IMR-90 (cell line): ENCODE results near the gene KCTD10. TPM values are rescaled to one million over a fixed set of nuclear protein-coding genes. Genes with fewer than 3 reads are reported as not detected.

ENCODE experiments used
- ATAC-seq: fragments of 200-7000 bp; cut with Tn5 transposase; 2 replicates; pipeline ENCODE4 v1.9.1; 2020; ENCODE audit warnings: low read depth, mild to moderate bottlenecking, moderate library complexity
- BruUV-seq: library from RNA; stranded (reverse); fragments of 400-500 nt; replicated peaks from 2 replicates; lab custom pipeline; 2021; lab: Mats Ljungman, UMichigan
- CTCF ChIA-PET: fragments of 300-600 bp; formaldehyde crosslinking; extraction: SDS; loops from one replicate; lab custom pipeline; 2021; ENCODE audit warnings: antibody characterized with exemption; lab: Yijun Ruan, JAX
- POLR2A ChIA-PET: fragments of 300-600 bp; sonication (Branson Sonifier 250); formaldehyde crosslinking; loops from one replicate; lab custom pipeline; 2022; ENCODE audit warnings: antibody characterized with exemption; ENCODE audit not compliant: unreplicated experiment; lab: Charles Lee
- DNase-seq: peaks from one replicate; pipeline ENCODE4 v3.0.0; 2013
- H2AFZ ChIP-seq: replicated peaks from 2 replicates; pipeline ENCODE3; 2013; ENCODE audit warnings: low read length, mild to moderate bottlenecking; ENCODE audit not compliant: poor library complexity
- H2AK5ac ChIP-seq: 2 replicates; pipeline ENCODE4 v1.6.1; 2013; ENCODE audit warnings: low read depth, low read length, inconsistent platforms
- H2AK9ac ChIP-seq: replicated peaks from 2 replicates; pipeline ENCODE3; 2013; ENCODE audit warnings: mild to moderate bottlenecking, low read depth, low read length, moderate library complexity; ENCODE audit not compliant: poor library complexity
- H2BK120ac ChIP-seq: 2 replicates; pipeline ENCODE4 v1.6.1; 2013; ENCODE audit warnings: low read depth, low read length, inconsistent platforms
- H2BK15ac ChIP-seq: 3 replicates; pipeline ENCODE4 v1.6.1; 2013; ENCODE audit warnings: low read depth, low read length, inconsistent platforms
- H2BK20ac ChIP-seq: 2 replicates; pipeline ENCODE4 v1.6.1; 2013; ENCODE audit warnings: low read depth, mild to moderate bottlenecking, inconsistent platforms, low read length, moderate library complexity
- H2BK5ac ChIP-seq: 2 replicates; pipeline ENCODE4 v1.6.1; 2013; ENCODE audit warnings: mild to moderate bottlenecking, low read depth, low read length, inconsistent platforms; ENCODE audit not compliant: poor library complexity, severe bottlenecking
- H3K14ac ChIP-seq: replicated peaks from 2 replicates; pipeline ENCODE4 v1.6.1; 2013; ENCODE audit warnings: low read depth, low read length, inconsistent platforms
- H3K18ac ChIP-seq: 2 replicates; pipeline ENCODE4 v1.6.1; 2013; ENCODE audit warnings: low read depth, low read length, control low read depth
- H3K23ac ChIP-seq: 2 replicates; pipeline ENCODE4 v1.6.1; 2013; ENCODE audit warnings: low read depth, low read length, inconsistent platforms
- H3K27ac ChIP-seq: 2 replicates; pipeline ENCODE4 v1.5.1; 2013; ENCODE audit warnings: mild to moderate bottlenecking, control low read depth, low read length; ENCODE audit not compliant: insufficient read depth
- H3K27me3 ChIP-seq: 2 replicates; pipeline ENCODE4 v1.6.1; 2013; ENCODE audit warnings: low read length; ENCODE audit not compliant: control insufficient read depth, insufficient read depth
- H3K36me3 ChIP-seq: 2 replicates; pipeline ENCODE4 v1.6.1; 2013; ENCODE audit warnings: low read length, mixed read lengths; ENCODE audit not compliant: control insufficient read depth, insufficient read depth
- H3K4ac ChIP-seq: 2 replicates; pipeline ENCODE4 v1.6.1; 2013; ENCODE audit warnings: low read depth, low read length, inconsistent platforms
- H3K4me1 ChIP-seq: 2 replicates; pipeline ENCODE4 v1.6.1; 2013; ENCODE audit warnings: low read length, mixed read lengths; ENCODE audit not compliant: control insufficient read depth, insufficient read depth
- H3K4me2 ChIP-seq: 2 replicates; pipeline ENCODE4 v1.6.1; 2013; ENCODE audit warnings: low read depth, mild to moderate bottlenecking, control low read depth, low read length, moderate library complexity
- H3K4me3 ChIP-seq: 2 replicates; pipeline ENCODE4 v1.5.1; 2013; ENCODE audit warnings: low read depth, mild to moderate bottlenecking, control low read depth, low read length, moderate library complexity; ENCODE audit not compliant: insufficient read depth
- H3K56ac ChIP-seq: 2 replicates; pipeline ENCODE4 v1.6.1; 2013; ENCODE audit warnings: low read length, inconsistent platforms; ENCODE audit not compliant: insufficient read depth; ENCODE audit errors: extremely low read depth
- H3K79me1 ChIP-seq, 2 experiments: 2 replicates each; pipeline ENCODE4 v1.6.1; 2013; ENCODE audit warnings: low read length in 2 of 2, inconsistent platforms in 1 of 2, low read depth in 1 of 2
- H3K9ac ChIP-seq: 2 replicates; pipeline ENCODE4 v1.6.1; 2013; ENCODE audit warnings: low read depth, low read length, control low read depth
- H3K9me1 ChIP-seq: 2 replicates; pipeline ENCODE4 v1.6.1; 2013; ENCODE audit warnings: low read length, inconsistent platforms; ENCODE audit not compliant: insufficient read depth
- H3K9me3 ChIP-seq: 2 replicates; pipeline ENCODE4 v1.6.1; 2013; ENCODE audit warnings: low read length; ENCODE audit not compliant: control insufficient read depth, insufficient read depth
- H4K20me1 ChIP-seq: 2 replicates; pipeline ENCODE4 v1.6.1; 2013; ENCODE audit warnings: low read length, inconsistent platforms; ENCODE audit not compliant: insufficient read depth
- H4K5ac ChIP-seq: 2 replicates; pipeline ENCODE4 v1.6.1; 2013; ENCODE audit warnings: mild to moderate bottlenecking, low read depth, low read length, control low read depth
- H4K8ac ChIP-seq, 2 experiments: 2 replicates each; pipeline ENCODE4 v1.6.1; 2013; ENCODE audit warnings: low read depth in 2 of 2, low read length in 2 of 2, control low read depth in 1 of 2, inconsistent platforms in 1 of 2
- H4K91ac ChIP-seq: 2 replicates; pipeline ENCODE4 v1.6.1; 2013; ENCODE audit warnings: low read depth, low read length, inconsistent platforms; ENCODE audit not compliant: insufficient read depth
- BHLHE40 ChIP-seq: fragments of 150-350 bp; IDR thresholded peaks from 2 replicates; pipeline ENCODE4 v1.6.1; 2016; ENCODE audit warnings: mild to moderate bottlenecking, low read depth, low read length
- CHD1 ChIP-seq: IDR thresholded peaks from 2 replicates; pipeline ENCODE4 v1.6.1; 2012; ENCODE audit warnings: low read depth, low read length, improper control_type of control experiment
- FOS ChIP-seq: fragments of 150-350 bp; IDR thresholded peaks from 2 replicates; pipeline ENCODE4 v1.6.1; 2016; ENCODE audit warnings: low read depth, low read length
- MAFK ChIP-seq: IDR thresholded peaks from 2 replicates; pipeline ENCODE4 v1.6.1; 2012; ENCODE audit warnings: low read depth, low read length, improper control_type of control experiment
- MAZ ChIP-seq: IDR thresholded peaks from 2 replicates; pipeline ENCODE4 v1.6.1; 2012; ENCODE audit warnings: low read depth, mild to moderate bottlenecking, low read length, improper control_type of control experiment, moderate library complexity, borderline replicate concordance
- MXI1 ChIP-seq: IDR thresholded peaks from 2 replicates; pipeline ENCODE4 v1.6.1; 2012; ENCODE audit warnings: low read depth, mild to moderate bottlenecking, low read length, moderate library complexity, borderline replicate concordance
- POLR2A ChIP-seq: IDR thresholded peaks from 2 replicates; pipeline ENCODE4 v1.6.1; 2012; ENCODE audit warnings: mild to moderate bottlenecking, low read depth, low read length
- RCOR1 ChIP-seq: IDR thresholded peaks from 2 replicates; pipeline ENCODE4 v1.6.1; 2012; ENCODE audit warnings: mild to moderate bottlenecking, low read length, improper control_type of control experiment; ENCODE audit not compliant: insufficient replicate concordance
- WGBS, 2 experiments: methylation state at CpG; one replicate each; pipeline versions ENCODE4 v1.1.5 to v1.1.7; 2013; ENCODE audit warnings: missing lambda C conversion rate in 2 of 2; ENCODE audit not compliant: insufficient read length in 1 of 2; ENCODE audit errors: extremely low coverage in 2 of 2; 5-methylcytosine and 5-hydroxymethylcytosine counted together
- dilution Hi-C: fragments of 300-500 bp; cut with HindIII; formaldehyde crosslinking; loops from one replicate; pipeline ENCODE4 v1.14.3; 2018; ENCODE audit warnings: low sequenced_read_pairs; ENCODE audit not compliant: unreplicated experiment
- in situ Hi-C: fragments of 300-500 bp; cut with MboI; formaldehyde crosslinking; loops from 3 replicates; pipeline ENCODE4 v1.14.3; 2019; ENCODE audit warnings: low sequenced_read_pairs, inconsistent platforms, mixed read lengths
- intact Hi-C: fragments of 100-400 bp; cut with micrococcal nuclease; formaldehyde crosslinking; loops from 2 replicates; pipeline ENCODE4 v1.10.0; 2022
- polyA plus RNA-seq, 3 experiments: library from polyadenylated mRNA; depleted of rRNA; stranded (reverse); fragments of >200 nt; gene quantifications; 2 replicates each; pipeline ENCODE4 v1.2.3, GENCODE V29; 2012; ENCODE audit warnings: low replicate concordance in 1 of 3
- total RNA-seq: library from RNA; depleted of rRNA; stranded (reverse); fragments of >200 nt; gene quantifications from 2 replicates; pipeline ENCODE4 v1.2.3, GENCODE V29; 2012
- TF ChIP-seq, protein P1 (sequence below): fragments of 150-350 bp; IDR thresholded peaks from 2 replicates; pipeline ENCODE4 v1.6.1; 2016; ENCODE audit warnings: low read depth, mild to moderate bottlenecking, low read length, moderate library complexity, borderline replicate concordance
- TF ChIP-seq, protein P2 (sequence below): fragments of 150-350 bp; IDR thresholded peaks from 2 replicates; pipeline ENCODE4 v1.6.1; 2017; ENCODE audit warnings: mild to moderate bottlenecking, antibody characterized with exemption, low read length, low read depth

KCTD10 gene
- total and polyA plus RNA-seq, 2 of the 4 experiments (the other 2 are of a cell fraction) = 72.1 to 88.4 TPM

GRCh38 chr12:109487181-109488050, 10.3 kb upstream of the KCTD10 start:
- no peak overlapping the region for H3K4me2 ChIP-seq
- CTCF ChIA-PET = interaction anchor here (0.6 kb wide), 1 partner anchor 84 kb away, joined by 3 read pairs; no protein-coding TSS in a partner anchor
- no peaks in the 10 kb centered on the region for H3K9me3 ChIP-seq
- DNase-seq (no peak), ATAC-seq (no peak)
- H4K8ac ChIP-seq = no peak overlapping the region
- no peak overlapping the region for H2BK20ac ChIP-seq
- intact Hi-C loops = no loop called here
- no peak overlapping the region for H2BK5ac ChIP-seq
- no CpG with 5 or more reads among the region's 9 CpGs for WGBS, 2 experiments
- H4K5ac ChIP-seq = no peak overlapping the region
- dilution Hi-C loops = no loop called here
- no TSS peak for BruUV-seq
- H3K36me3 ChIP-seq = peaks cover 70% of the 10 kb centered on the region
- POLR2A ChIA-PET = no interaction called here
- in situ Hi-C loops = no loop called here
- H4K20me1 ChIP-seq = no peaks in the 10 kb centered on the region
- no peaks in the 10 kb centered on the region for H3K9me1 ChIP-seq
- H4K91ac ChIP-seq = no peak overlapping the region
- H3K14ac ChIP-seq = no peak overlapping the region
- peaks cover 2% of the 10 kb centered on the region; the same call in 1 of the 2 replicates for H3K4me1 ChIP-seq
- H3K79me1 ChIP-seq = peaks cover 0 to 4% of the 10 kb centered on the region in 2 experiments; a peak in 3 of 4 replicates
- no peak overlapping the region for H2BK120ac ChIP-seq
- H2AK5ac ChIP-seq = no peak overlapping the region
- TF ChIP-seq MXI1 = no peak
- no peak for TF ChIP-seq POLR2A
- TF ChIP-seq FOS = no peak
- TF ChIP-seq MAZ = no peak
- TF ChIP-seq, protein P1, sequence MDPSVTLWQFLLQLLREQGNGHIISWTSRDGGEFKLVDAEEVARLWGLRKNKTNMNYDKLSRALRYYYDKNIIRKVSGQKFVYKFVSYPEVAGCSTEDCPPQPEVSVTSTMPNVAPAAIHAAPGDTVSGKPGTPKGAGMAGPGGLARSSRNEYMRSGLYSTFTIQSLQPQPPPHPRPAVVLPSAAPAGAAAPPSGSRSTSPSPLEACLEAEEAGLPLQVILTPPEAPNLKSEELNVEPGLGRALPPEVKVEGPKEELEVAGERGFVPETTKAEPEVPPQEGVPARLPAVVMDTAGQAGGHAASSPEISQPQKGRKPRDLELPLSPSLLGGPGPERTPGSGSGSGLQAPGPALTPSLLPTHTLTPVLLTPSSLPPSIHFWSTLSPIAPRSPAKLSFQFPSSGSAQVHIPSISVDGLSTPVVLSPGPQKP = no peak
- TF ChIP-seq CHD1 = no peak
- TF ChIP-seq RCOR1 = no peak
- no peak for TF ChIP-seq BHLHE40
- no peak for TF ChIP-seq MAFK
- TF ChIP-seq, protein P2, sequence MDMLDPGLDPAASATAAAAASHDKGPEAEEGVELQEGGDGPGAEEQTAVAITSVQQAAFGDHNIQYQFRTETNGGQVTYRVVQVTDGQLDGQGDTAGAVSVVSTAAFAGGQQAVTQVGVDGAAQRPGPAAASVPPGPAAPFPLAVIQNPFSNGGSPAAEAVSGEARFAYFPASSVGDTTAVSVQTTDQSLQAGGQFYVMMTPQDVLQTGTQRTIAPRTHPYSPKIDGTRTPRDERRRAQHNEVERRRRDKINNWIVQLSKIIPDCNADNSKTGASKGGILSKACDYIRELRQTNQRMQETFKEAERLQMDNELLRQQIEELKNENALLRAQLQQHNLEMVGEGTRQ = no peak
- H3K18ac ChIP-seq = no peak overlapping the region
- no peak overlapping the region for H2BK15ac ChIP-seq
- no peak overlapping the region for H3K4me3 ChIP-seq
- no peak overlapping the region for H3K56ac ChIP-seq
- H3K9ac ChIP-seq = no peak overlapping the region
- no peak overlapping the region for H3K23ac ChIP-seq
- H2AFZ ChIP-seq = no peak overlapping the region
- no peak overlapping the region for H2AK9ac ChIP-seq
- H3K27ac ChIP-seq = no peak overlapping the region
- no peak overlapping the region for H3K4ac ChIP-seq
- no peaks in the 10 kb centered on the region for H3K27me3 ChIP-seq
